NT2/D1 (cell line): Measurements from ENCODE around the gene H2BK1.

Experiments
- DNase-seq: peaks from one replicate; pipeline ENCODE4 v3.0.0-alpha.2; 2011; ENCODE audit warnings: low read depth, low spot score
- H3K27me3 ChIP-seq: 2 replicates; pipeline ENCODE4 v1.6.0; 2011; ENCODE audit warnings: mild to moderate bottlenecking; ENCODE audit not compliant: insufficient read length, insufficient read depth
- H3K36me3 ChIP-seq: 2 replicates; pipeline ENCODE4 v1.6.1; 2011; ENCODE audit warnings: mild to moderate bottlenecking, low read length, mixed read lengths; ENCODE audit not compliant: insufficient read depth, insufficient read length
- H3K4me1 ChIP-seq: 2 replicates; pipeline ENCODE4 v1.5.1; 2011; ENCODE audit not compliant: insufficient read depth, insufficient read length
- H3K4me3 ChIP-seq: 2 replicates; pipeline ENCODE4 v1.5.1; 2011; ENCODE audit warnings: low read depth; ENCODE audit not compliant: insufficient read length
- H3K9ac ChIP-seq: 2 replicates; pipeline ENCODE4 v1.6.0; 2011; ENCODE audit warnings: low read depth; ENCODE audit not compliant: insufficient read length
- H3K9me3 ChIP-seq: 2 replicates; pipeline ENCODE4 v1.5.1; 2011; ENCODE audit warnings: mild to moderate bottlenecking, low read length; ENCODE audit not compliant: insufficient read depth
- SUZ12 ChIP-seq: IDR thresholded peaks from 2 replicates; pipeline ENCODE4 v1.6.1; 2011; ENCODE audit not compliant: insufficient read length, insufficient read depth; ENCODE audit errors: extremely low read depth
- YY1 ChIP-seq: IDR thresholded peaks from 2 replicates; pipeline ENCODE4 v1.6.1; 2011; ENCODE audit not compliant: insufficient read length, insufficient read depth
- ZNF274 ChIP-seq: IDR thresholded peaks from 2 replicates; pipeline ENCODE4 v1.6.1; 2011; ENCODE audit warnings: mild to moderate bottlenecking, low read depth, low read length

Gene H2BK1

DNA sequence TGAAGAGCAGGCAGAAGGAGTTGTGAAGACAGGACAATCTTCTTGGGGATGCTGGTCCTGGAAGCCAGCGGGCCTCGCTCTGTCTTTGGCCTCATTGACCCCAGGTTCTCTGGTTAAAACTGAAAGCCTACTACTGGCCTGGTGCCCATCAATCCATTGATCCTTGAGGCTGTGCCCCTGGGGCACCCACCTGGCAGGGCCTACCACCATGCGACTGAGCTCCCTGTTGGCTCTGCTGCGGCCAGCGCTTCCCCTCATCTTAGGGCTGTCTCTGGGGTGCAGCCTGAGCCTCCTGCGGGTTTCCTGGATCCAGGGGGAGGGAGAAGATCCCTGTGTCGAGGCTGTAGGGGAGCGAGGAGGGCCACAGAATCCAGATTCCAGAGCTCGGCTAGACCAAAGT is 23.5 kb upstream of the H2BK1 start:
- Histone ChIP-seq H3K27me3 (no peaks in the 10 kb centered on the region), H3K4me3 (no peak overlapping the region), H3K36me3 (peaks cover 49% of the 10 kb centered on the region), H3K9me3 (no peaks in the 10 kb centered on the region), H3K9ac (peak overlapping the region; percentile 86), H3K4me1 (no peaks in the 10 kb centered on the region)
- DNase-seq = no peak
- TF ChIP-seq YY1 = no peak
- no peak for TF ChIP-seq ZNF274
- TF ChIP-seq SUZ12 = no peak

DNA sequence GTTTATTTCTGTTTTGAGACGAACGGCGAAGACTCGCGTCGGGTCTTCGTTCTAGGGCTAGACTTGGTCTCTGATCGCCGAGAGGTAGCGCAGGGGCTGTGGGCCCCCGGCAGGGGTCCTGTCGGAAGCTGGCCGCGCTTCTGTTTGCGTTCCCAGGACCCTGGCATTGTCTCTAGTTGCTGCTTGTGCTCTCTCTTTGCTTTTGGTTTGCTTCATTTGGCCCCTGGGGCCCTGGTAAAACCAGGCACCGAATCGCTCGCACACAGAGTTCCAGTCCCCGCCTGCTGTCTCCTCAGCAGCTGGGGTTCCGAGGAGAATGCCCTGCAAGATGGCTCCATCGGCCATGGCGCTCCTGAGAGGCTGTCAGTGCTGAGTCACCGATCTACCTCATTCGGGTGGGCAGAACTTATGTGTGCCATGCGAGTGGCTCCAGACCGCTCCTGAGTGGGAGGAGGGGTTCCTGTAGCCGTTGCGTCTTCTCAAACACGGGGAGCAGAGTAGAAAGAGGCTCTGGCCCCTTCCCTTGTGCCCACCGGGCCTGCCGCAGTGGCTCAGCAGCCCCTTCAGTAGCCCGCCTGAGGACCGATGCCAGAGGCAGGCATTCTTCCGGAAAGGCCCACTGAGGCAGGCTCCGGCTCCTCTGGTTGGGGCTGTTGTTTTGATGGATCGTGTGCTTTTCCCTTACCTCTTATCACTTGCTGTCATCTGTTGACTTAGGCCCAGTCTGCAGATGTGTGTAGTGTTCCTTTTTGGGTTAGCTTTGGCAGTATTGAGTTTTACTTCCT is 22.8 kb upstream of the H2BK1 start:
- no peak for DNase-seq
- no peaks in the 10 kb centered on the region for H3K4me1 ChIP-seq
- H3K9ac ChIP-seq = peak overlapping the region; percentile 86
- no peaks in the 10 kb centered on the region for H3K27me3 ChIP-seq
- H3K9me3 ChIP-seq = no peaks in the 10 kb centered on the region
- peaks cover 44% of the 10 kb centered on the region for H3K36me3 ChIP-seq
- no peak for TF ChIP-seq YY1
- no peak for TF ChIP-seq ZNF274
- no peak for TF ChIP-seq SUZ12
- peak overlapping the region; percentile 88 for H3K4me3 ChIP-seq

GRCh38 chr7:151232091-151232916 is 22.0 kb upstream of the H2BK1 start, which contains the start of gene CHPF2:
Gene CHPF2 (plus strand): TSS chr7:151232483. CDS start chr7:151234012, 1,529 bp downstream.
- no peak for TF ChIP-seq ZNF274
- no peak for TF ChIP-seq SUZ12
- TF ChIP-seq YY1 = no peak
- H3K4me3 ChIP-seq = peak within 1 kb of the TSS; percentile 88
- peak; percentile 64 for DNase-seq
- no peaks in the 10 kb centered on the region for H3K27me3 ChIP-seq
- H3K9me3 ChIP-seq = no peaks in the 10 kb centered on the region
- peaks cover 36% of the 10 kb centered on the region for H3K36me3 ChIP-seq
- no peaks in the 10 kb centered on the region for H3K4me1 ChIP-seq
- H3K9ac ChIP-seq = peak within 1 kb of the TSS; percentile 86

DNA sequence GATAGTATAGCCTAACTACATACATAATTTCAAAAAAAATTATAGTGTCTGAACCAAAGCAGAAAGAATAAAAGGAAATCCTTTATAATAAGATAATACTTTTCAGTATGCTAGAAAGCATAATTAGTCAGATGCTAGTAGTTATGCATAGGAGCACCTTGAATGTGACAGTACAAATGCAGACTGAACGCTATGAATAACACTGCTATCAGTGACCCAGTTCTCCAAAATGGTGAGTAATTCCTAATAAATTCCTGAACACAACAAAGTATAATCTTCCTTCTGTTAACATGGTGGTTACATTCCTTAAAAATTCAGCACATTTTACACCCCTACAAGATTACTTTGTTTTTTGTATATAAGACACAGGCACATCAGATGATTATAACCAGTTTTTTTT is 20.8 kb upstream of the H2BK1 start:
- TF ChIP-seq SUZ12 = no peak
- TF ChIP-seq ZNF274 = no peak
- TF ChIP-seq YY1 = no peak
- DNase-seq = no peak

DNA sequence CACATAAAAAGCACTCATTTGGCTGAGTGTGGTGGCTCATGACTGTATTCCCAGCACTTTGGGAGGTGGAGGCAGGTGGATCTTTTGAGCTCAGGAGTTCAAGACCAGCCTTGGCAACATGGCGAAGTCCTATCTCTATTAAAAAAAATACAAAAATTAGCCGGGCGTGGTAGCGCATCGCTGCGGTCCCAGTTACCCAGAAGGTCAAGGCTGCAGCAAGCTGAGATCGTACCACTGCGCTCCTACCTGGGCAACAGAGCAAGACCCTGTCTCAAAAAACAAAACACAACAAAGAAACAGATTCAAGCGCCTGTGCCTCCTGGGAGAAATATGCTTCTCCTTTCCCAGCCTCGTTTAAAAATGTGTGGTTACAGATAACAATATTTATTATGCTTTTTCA is 19.0 kb upstream of the H2BK1 start:
- DNase-seq = no peak
- H3K9ac ChIP-seq = no peak overlapping the region
- no peaks in the 10 kb centered on the region for H3K9me3 ChIP-seq
- H3K27me3 ChIP-seq = no peaks in the 10 kb centered on the region
- H3K4me1 ChIP-seq = no peaks in the 10 kb centered on the region
- H3K4me3 ChIP-seq = no peak overlapping the region
- TF ChIP-seq ZNF274 (no peak), SUZ12 (no peak), YY1 (no peak)
- H3K36me3 ChIP-seq = peaks cover 27% of the 10 kb centered on the region

More for the DNA sequence above, 20.8 kb upstream of the H2BK1 start:
- Histone ChIP-seq H3K9me3 (no peaks in the 10 kb centered on the region), H3K4me1 (no peaks in the 10 kb centered on the region), H3K36me3 (peaks cover 27% of the 10 kb centered on the region), H3K27me3 (no peaks in the 10 kb centered on the region), H3K9ac (no peak overlapping the region), H3K4me3 (no peak overlapping the region)

DNA sequence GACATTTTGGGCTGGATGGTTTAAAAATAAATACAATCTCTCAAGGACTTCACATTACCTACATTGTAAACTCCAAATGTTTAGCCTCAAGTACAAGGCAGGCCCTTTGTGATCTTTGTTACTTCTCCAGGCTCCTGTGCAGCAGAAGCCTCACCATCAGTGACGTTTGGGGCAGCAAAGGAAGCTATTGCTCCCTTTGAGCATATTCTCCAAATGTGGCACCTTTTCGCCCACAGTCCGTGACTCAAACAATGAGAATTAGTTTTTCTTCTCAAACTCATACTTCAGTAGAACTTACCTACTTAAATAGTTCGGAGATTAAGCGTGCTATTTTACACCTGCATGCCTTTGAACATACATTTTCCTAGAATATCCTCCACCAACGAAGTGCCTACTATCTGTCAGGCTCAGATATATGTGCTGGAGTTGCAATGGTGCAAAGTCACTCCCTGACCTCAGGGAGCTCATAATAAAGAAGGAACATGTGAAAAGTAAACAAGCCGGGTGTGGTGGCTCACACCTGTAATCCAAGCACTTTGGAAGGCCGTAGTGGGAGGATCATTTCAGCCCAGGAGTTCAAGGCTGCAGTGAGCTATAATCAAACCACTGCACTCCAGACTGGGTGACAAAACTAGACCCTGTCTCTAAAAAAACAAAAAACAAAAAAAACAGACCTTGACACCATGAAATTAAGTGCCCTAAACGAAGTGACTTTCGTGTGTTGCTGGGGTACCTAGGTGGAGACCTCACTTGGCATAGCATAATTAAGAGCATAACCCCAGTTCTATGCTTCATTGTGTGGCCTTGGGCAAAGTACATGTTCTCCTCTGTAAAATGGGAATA is 18.0 kb upstream of the H2BK1 start:
- H3K4me1 ChIP-seq = no peaks in the 10 kb centered on the region
- peaks cover 30% of the 10 kb centered on the region for H3K36me3 ChIP-seq
- H3K4me3 ChIP-seq = peak overlapping the region; percentile 59
- H3K27me3 ChIP-seq = no peaks in the 10 kb centered on the region
- H3K9ac ChIP-seq = peak overlapping the region; percentile 74
- TF ChIP-seq ZNF274 (no peak), SUZ12 (no peak), YY1 (no peak)
- DNase-seq = no peak
- no peaks in the 10 kb centered on the region for H3K9me3 ChIP-seq
